Measurements from ENCODE around the gene BIRC6.

DNA sequence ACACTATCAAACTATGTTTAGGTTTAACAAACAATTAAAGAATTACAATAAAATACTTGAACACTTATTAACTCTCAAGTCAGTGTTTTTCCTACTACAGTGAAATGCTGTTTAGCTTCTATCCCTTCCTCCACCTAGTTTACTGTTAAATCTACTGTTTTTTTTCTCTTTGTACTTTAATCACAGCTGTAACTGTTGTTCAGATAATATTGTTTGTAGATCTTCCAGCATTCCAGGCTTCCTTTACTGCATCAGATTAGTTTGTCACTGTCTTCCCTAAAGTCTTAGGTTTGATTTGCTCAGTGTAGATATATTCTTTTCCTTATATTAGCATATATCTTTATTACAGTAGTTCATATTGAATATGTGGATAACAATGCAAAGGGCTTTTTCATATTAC lies 22.5 kb downstream of the BIRC6 start:
- TF ChIP-seq E2F5 (CRISPR knock-in tag; IDR thresholded peaks at IDR 0.05) (no peak), NR3C1 (CRISPR knock-in tag; conservative IDR thresholded peaks at IDR 0.05; ENCODE audit: low read depth) (no peak), NR1H2 (CRISPR knock-in tag; IDR thresholded peaks at IDR 0.05) (no peak)
- TF ChIP-seq, protein P1, sequence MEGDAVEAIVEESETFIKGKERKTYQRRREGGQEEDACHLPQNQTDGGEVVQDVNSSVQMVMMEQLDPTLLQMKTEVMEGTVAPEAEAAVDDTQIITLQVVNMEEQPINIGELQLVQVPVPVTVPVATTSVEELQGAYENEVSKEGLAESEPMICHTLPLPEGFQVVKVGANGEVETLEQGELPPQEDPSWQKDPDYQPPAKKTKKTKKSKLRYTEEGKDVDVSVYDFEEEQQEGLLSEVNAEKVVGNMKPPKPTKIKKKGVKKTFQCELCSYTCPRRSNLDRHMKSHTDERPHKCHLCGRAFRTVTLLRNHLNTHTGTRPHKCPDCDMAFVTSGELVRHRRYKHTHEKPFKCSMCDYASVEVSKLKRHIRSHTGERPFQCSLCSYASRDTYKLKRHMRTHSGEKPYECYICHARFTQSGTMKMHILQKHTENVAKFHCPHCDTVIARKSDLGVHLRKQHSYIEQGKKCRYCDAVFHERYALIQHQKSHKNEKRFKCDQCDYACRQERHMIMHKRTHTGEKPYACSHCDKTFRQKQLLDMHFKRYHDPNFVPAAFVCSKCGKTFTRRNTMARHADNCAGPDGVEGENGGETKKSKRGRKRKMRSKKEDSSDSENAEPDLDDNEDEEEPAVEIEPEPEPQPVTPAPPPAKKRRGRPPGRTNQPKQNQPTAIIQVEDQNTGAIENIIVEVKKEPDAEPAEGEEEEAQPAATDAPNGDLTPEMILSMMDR (IDR thresholded peaks at IDR 0.05) = no peak
- TF ChIP-seq, protein P2, sequence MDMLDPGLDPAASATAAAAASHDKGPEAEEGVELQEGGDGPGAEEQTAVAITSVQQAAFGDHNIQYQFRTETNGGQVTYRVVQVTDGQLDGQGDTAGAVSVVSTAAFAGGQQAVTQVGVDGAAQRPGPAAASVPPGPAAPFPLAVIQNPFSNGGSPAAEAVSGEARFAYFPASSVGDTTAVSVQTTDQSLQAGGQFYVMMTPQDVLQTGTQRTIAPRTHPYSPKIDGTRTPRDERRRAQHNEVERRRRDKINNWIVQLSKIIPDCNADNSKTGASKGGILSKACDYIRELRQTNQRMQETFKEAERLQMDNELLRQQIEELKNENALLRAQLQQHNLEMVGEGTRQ (CRISPR knock-in tag; IDR thresholded peaks at IDR 0.05) = no peak
